ENCODE measurements around the gene KRTAP10-9. TPM values are rescaled to one million over a fixed set of nuclear protein-coding genes. Genes with fewer than 3 reads are reported as not detected.
A peak's percentile ranks its signal among the peaks of the same experiment; 100 is the strongest.
"Not testable (repeated sequence)": the region's sequence is repeated elsewhere in the genome, so short reads cannot be mapped to it uniquely, and the experiment has no call there.

Gene KRTAP10-9
- total RNA-seq, 2 experiments from 2014 or later = not detected

DNA sequence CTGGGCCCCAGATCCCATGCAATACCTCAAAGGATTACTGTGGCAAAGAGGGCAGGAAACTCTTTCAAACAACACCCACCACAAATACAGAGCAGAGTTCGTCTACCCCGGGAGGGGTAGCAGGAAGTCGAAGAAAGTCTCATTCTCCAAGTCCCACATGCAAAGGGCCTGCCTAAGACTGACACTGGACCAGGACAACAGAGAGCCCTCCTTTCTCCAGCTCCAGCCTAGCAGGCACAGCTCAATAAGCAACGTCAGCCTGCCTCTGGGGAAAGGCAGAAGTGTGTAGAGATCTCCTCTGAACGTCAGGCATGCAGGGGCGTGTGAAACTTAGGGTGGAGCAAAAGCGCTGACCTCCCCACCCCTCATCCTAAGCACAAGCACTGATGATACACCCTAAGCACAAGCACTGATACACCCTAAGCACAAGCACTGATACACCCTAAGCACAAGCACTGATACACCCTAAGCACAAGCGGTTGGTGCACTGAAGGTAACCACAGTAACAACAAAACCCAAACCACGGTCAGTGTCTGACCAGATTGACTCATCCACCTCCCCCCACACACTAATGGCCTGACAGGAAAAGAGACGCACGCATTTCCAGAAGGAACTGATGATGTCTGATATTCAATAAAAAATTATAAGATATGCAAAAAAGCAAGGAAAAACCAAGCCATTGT is 32.2 kb downstream of the KRTAP10-9 start:
- intact Hi-C loops (cut with DNase I, micrococcal nuclease) = no loop called here
- Mint-ChIP-seq H3K4me1 (peaks cover 39% of the 10 kb centered on the region), H3K36me3 (ENCODE audit: low read depth) (peaks cover 17% of the 10 kb centered on the region), H3K27me3 (no peaks in the 10 kb centered on the region), H3K27ac (peak overlapping the region; percentile 88), H3K9me3 (ENCODE audit: low read depth) (peaks cover 34% of the 10 kb centered on the region), H3K4me3 (no peak overlapping the region)
- POLR2A ChIA-PET = interaction anchor here (0.6 kb wide), 1 partner anchor 123 kb away, joined by 3 read pairs; no protein-coding TSS in a partner anchor
- CTCF ChIA-PET = interaction anchor here (0.6 kb wide), 1 partner anchor 469 kb away, joined by 3 read pairs; no protein-coding TSS in a partner anchor
- no peak for DNase-seq
- peak; percentile 33 for ATAC-seq

DNA sequence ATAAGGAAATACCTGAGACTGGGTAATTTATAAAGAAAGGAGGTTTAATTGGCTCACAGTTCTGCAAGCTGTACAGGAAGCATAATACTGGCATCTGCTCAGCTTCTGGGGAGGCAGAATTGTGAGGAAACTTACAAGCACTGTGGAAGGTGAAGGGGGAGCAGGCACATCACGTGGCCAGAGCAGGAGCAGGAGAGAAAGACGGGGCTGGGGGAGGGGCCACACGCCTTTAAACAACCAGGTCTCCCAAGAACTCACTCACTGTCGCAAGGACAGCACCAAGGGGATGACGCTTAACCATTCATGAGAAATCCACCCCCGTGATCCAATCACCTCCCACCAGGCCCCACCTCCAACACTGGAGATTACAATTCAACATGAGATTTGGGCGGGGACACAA is 34.7 kb downstream of the KRTAP10-9 start:
- H3K27me3 Mint-ChIP-seq; DNase-seq; CTCF ChIA-PET; ATAC-seq; H3K4me3 Mint-ChIP-seq; POLR2A ChIA-PET; intact Hi-C loops (cut with DNase I, micrococcal nuclease); H3K27ac Mint-ChIP-seq: not testable (repeated sequence)
- H3K4me1 Mint-ChIP-seq = peaks cover 30% of the 10 kb centered on the region
- peaks cover 15% of the 10 kb centered on the region for H3K36me3 Mint-ChIP-seq (ENCODE audit: low read depth)
- peaks cover 28% of the 10 kb centered on the region for H3K9me3 Mint-ChIP-seq (ENCODE audit: low read depth)

DNA sequence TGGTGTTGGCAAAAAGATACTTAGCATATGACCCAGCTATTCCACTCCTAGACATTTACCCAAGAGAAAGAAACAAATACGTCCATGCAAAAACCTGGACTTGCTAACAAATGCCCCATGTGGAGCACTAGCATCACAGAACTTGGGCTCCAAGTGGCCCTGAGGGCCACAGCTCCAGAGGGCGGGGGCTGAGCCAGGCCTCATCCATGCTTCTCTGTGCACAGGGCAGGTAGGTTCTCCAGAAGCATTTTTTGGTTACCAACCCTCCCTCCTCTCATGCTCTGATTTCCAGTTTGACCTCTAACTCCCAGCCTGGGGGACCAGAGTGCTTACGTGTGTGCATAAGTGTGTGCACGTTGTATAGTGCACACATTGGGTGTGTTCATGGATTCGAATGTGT is 37.8 kb downstream of the KRTAP10-9 start:
- ATAC-seq (no peak), DNase-seq (no peak)
- Mint-ChIP-seq H3K4me3 (no peak overlapping the region), H3K27ac (no peak overlapping the region), H3K36me3 (ENCODE audit: low read depth) (no peaks in the 10 kb centered on the region), H3K9me3 (ENCODE audit: low read depth) (peaks cover 16% of the 10 kb centered on the region), H3K27me3 (peaks cover 5% of the 10 kb centered on the region), H3K4me1 (no peaks in the 10 kb centered on the region)
- POLR2A ChIA-PET = interaction anchor here (0.6 kb wide), 1 partner anchor 267 kb away, joined by 3 read pairs; no protein-coding TSS in a partner anchor
- intact Hi-C loops (cut with DNase I, micrococcal nuclease) = no loop called here
- CTCF ChIA-PET = interaction anchor here (0.7 to 1.3 kb wide), 2 partner anchors 16 to 129 kb away, joined by 4 to 5 read pairs; no protein-coding TSS in a partner anchor

DNA sequence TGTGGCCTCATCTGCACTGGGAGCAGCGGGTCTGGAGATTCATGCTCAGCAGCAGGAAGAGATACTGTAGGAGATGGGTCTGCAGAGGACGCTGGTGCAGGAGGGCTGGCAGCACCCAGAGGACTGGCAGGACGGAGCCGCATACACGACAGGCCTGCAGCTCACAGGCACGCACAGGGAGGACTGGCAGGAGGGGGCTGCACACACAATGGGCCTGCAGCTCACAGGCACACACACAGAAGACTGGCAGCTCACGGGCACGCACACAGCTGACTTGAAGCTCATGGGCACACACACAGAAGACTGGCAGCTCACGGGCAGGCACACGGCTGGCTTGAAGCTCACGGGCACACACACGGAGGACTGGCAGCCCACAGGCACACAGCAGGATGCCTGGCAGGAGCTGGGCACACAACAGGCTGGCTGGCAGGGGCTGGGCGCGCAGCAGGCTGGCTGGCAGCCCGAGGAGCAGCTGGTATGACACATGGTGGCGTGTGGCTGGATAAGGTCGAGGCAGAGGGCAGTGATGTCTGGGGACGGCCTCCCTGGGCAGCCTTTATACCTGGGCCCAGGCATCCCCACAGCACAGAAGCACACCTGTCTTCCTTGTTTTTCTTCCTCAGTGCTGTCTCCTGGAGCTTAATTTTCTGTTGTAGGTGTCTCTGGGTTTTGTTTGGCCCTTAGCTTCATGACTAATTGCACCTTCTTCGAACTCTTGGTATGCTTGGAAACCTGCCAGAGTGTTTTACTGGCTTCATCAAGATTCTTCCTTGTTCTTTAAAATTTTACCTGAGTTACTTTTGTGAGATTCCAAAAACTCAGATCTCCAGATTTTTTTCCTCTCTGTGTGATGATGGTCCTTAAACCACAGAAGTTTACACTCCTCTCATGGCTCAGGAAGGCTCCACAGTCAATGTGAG is 39.8 kb downstream of the KRTAP10-9 start, which contains the start of gene KRTAP12-2:
KRTAP12-2 (minus strand) TSS at position 527 of the 920 bp plus-strand sequence; CDS start at position 486, 41 bp downstream.
- CTCF ChIA-PET = interaction anchor here (0.6 kb wide), 1 partner anchor 128 kb away, joined by 3 read pairs; no protein-coding TSS in a partner anchor
- H3K27me3 Mint-ChIP-seq = peaks cover 5% of the 10 kb centered on the region
- POLR2A ChIA-PET = no interaction called here
- ATAC-seq (no peak), DNase-seq (no peak)
- H3K27ac Mint-ChIP-seq = no peak within 1 kb of the TSS
- intact Hi-C loops (cut with DNase I, micrococcal nuclease) = no loop called here
- peaks cover 12% of the 10 kb centered on the region for H3K9me3 Mint-ChIP-seq (ENCODE audit: low read depth)
- no peaks in the 10 kb centered on the region for H3K4me1 Mint-ChIP-seq
- H3K4me3 Mint-ChIP-seq = no peak within 1 kb of the TSS
- no peaks in the 10 kb centered on the region for H3K36me3 Mint-ChIP-seq (ENCODE audit: low read depth)

DNA sequence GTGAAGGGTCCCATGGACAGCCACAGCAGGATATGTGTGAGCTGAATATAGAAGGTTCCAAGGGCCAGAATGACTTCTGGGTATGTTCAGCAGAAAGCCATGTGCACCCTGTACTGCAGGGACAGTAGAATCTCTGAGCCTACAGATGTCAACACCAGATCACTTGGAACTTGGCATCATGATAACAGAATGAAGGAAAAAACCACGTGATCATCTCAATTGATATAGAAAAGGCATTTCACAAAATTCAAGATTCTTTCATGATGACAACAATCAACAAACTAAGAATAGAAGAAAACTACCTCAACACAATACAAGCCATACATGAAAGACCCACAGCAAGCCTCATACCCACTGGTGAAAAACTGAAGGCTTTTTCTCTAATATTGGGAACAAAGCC is 40.7 kb downstream of the KRTAP10-9 start:
- Mint-ChIP-seq H3K36me3 (ENCODE audit: low read depth) (no peaks in the 10 kb centered on the region), H3K27me3 (peaks cover 5% of the 10 kb centered on the region), H3K27ac (no peak overlapping the region), H3K4me3 (no peak overlapping the region), H3K4me1 (no peaks in the 10 kb centered on the region), H3K9me3 (ENCODE audit: low read depth) (peaks cover 8% of the 10 kb centered on the region)
- no peak for ATAC-seq
- DNase-seq = no peak
- intact Hi-C loops (cut with DNase I, micrococcal nuclease) = no loop called here
- ChIA-PET POLR2A (no interaction called here), CTCF (no interaction called here)

DNA sequence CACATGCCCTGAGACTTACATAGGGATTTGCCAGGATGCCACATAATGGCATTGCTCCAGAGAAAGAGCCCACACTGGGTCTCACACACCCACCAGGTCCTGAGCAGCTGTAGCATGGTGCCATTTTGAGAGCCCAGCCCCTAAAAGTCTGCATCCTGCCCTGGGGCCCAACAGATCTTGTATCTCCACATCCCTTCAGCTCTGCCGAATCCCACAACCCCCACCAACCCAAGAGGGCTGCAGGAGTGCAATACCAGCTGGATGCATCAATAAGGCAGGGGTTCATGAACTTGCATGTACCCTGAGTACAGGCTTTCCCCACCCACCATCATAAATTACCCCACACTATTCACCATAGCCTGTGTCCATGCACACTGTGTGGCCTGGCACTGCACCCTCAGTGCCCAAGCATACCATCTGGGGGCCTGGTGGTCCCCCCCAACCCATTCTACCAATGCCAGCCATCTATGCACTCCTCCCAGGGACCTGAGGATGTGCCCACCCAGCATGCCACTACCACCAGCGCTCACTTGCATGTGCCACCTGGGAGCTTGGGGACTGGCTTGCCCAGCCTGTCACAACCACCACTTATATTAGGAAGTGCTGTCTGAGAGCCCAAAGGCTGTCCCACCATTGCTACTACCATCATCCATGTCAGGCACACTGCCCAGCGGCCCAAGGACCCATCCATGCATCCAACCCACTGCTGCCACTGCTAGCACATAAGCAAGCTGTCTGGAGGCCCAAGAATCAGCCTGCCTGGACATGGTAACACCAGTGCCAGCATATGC is 43.9 kb downstream of the KRTAP10-9 start:
- Mint-ChIP-seq H3K27ac (no peak overlapping the region), H3K4me1 (no peaks in the 10 kb centered on the region), H3K9me3 (ENCODE audit: low read depth) (peaks cover 14% of the 10 kb centered on the region), H3K4me3 (no peak overlapping the region), H3K27me3 (peaks cover 5% of the 10 kb centered on the region), H3K36me3 (ENCODE audit: low read depth) (no peaks in the 10 kb centered on the region)
- DNase-seq (no peak), ATAC-seq (no peak)
- POLR2A ChIA-PET = no interaction called here
- CTCF ChIA-PET = no interaction called here
- intact Hi-C loops (cut with DNase I, micrococcal nuclease) = no loop called here

DNA sequence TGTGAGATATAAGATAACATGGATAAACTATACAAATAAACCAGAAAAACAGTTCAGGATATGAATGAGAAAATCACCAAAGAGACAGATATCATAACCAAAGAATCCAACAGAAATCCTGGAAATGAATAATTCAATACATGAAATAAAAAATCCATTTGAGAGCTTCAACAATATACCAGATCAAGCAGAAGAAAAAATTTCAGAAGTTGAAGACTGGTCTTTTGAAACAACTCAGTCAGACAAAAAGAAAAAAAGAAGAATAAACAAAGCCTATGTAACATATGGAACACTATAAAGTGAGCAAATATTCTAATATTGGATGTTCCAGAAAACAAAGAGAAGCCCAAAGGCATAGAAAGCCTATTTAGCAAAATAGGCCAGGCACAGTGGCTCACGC is 45.0 kb downstream of the KRTAP10-9 start:
- no peaks in the 10 kb centered on the region for H3K36me3 Mint-ChIP-seq (ENCODE audit: low read depth)
- intact Hi-C loops (cut with DNase I, micrococcal nuclease) = no loop called here
- ATAC-seq = no peak
- CTCF ChIA-PET = no interaction called here
- H3K27me3 Mint-ChIP-seq = peaks cover 5% of the 10 kb centered on the region
- POLR2A ChIA-PET = no interaction called here
- H3K4me1 Mint-ChIP-seq = no peaks in the 10 kb centered on the region
- H3K4me3 Mint-ChIP-seq = no peak overlapping the region
- peaks cover 15% of the 10 kb centered on the region for H3K9me3 Mint-ChIP-seq (ENCODE audit: low read depth)
- H3K27ac Mint-ChIP-seq = no peak overlapping the region
- no peak for DNase-seq

DNA sequence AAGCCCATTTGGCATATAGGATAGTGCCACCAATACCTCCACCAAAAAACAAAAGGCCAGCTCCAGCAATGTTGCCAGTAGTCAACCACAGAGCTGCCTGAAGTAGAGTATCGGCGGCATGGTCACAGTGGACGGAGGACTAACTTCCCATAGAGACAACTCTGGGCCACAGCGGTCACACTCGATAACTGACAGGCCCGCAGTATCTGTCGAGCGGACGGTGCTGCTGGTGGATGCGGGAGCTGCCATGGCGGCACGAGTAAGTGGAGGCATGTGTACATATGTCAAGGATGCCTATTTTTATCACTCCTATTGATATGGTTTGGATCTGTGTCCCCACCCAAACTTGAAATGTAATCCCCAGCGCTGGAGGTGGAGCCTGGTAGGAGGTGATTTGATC is 51.0 kb downstream of the KRTAP10-9 start:
- ChIA-PET CTCF (interaction anchor here (0.6 kb wide), 1 partner anchor 9 kb away, joined by 3 read pairs; no protein-coding TSS in a partner anchor), POLR2A (no interaction called here)
- DNase-seq = no peak
- Mint-ChIP-seq H3K27me3 (no peaks in the 10 kb centered on the region), H3K9me3 (ENCODE audit: low read depth) (peaks cover 11% of the 10 kb centered on the region), H3K36me3 (ENCODE audit: low read depth) (no peaks in the 10 kb centered on the region), H3K27ac (no peak overlapping the region), H3K4me3 (no peak overlapping the region), H3K4me1 (no peaks in the 10 kb centered on the region)
- ATAC-seq = no peak
- intact Hi-C loops (cut with DNase I, micrococcal nuclease) = no loop called here

Other genes starting within 250 kb of the KRTAP10-9 start
- 1 to 10 TPM; 2.7 to 2.9 TPM for gene LRRC3, start 171.6 kb upstream of the KRTAP10-9 start, total RNA-seq
- not detected for gene KRTAP10-1, start 86.9 kb upstream of the KRTAP10-9 start, total RNA-seq
- not detected for gene KRTAP10-2, start 75.6 kb upstream of the KRTAP10-9 start, total RNA-seq
- gene KRTAP10-3, start 68.3 kb upstream of the KRTAP10-9 start, total RNA-seq = not detected
- not detected for gene KRTAP10-4, start 53.4 kb upstream of the KRTAP10-9 start, total RNA-seq
- gene KRTAP10-5, start 46.5 kb upstream of the KRTAP10-9 start, total RNA-seq = not detected
- not detected for gene KRTAP10-6, start 34.6 kb upstream of the KRTAP10-9 start, total RNA-seq
- not detected for gene KRTAP10-7, start 26.5 kb upstream of the KRTAP10-9 start, total RNA-seq
- gene KRTAP10-8, start 15.0 kb upstream of the KRTAP10-9 start, total RNA-seq = not detected
- gene KRTAP10-10, start 10.3 kb downstream of the KRTAP10-9 start, total RNA-seq = not detected
- not detected for gene KRTAP10-11, start 19.3 kb downstream of the KRTAP10-9 start, total RNA-seq
- gene KRTAP12-4, start 27.6 kb downstream of the KRTAP10-9 start, total RNA-seq = not detected
- gene KRTAP12-3, start 30.8 kb downstream of the KRTAP10-9 start, total RNA-seq = not detected
- not detected for gene KRTAP12-2, start 39.8 kb downstream of the KRTAP10-9 start, total RNA-seq
- gene KRTAP12-1, start 55.1 kb downstream of the KRTAP10-9 start, total RNA-seq = not detected
- gene KRTAP10-12, start 70.1 kb downstream of the KRTAP10-9 start, total RNA-seq = not detected
- gene TSPEAR, start 84.5 kb downstream of the KRTAP10-9 start, total RNA-seq = not detected
- gene UBE2G2, start 174.7 kb downstream of the KRTAP10-9 start, total RNA-seq = 100 to 1,000 TPM; 103 to 121 TPM
- 10 to 100 TPM; 83.4 to 84.9 TPM for gene SUMO3, start 191.0 kb downstream of the KRTAP10-9 start, total RNA-seq
- 10 to 100 TPM; 34.8 to 44.3 TPM for gene PTTG1IP, start 246.6 kb downstream of the KRTAP10-9 start, total RNA-seq

All from activated CD4-positive, alpha-beta T cell treated with anti-CD3 and anti-CD28 coated beads for 36 hours (primary cell).